ENCODE data around the gene RNU7-1.

RNU7-1 gene

DNA sequence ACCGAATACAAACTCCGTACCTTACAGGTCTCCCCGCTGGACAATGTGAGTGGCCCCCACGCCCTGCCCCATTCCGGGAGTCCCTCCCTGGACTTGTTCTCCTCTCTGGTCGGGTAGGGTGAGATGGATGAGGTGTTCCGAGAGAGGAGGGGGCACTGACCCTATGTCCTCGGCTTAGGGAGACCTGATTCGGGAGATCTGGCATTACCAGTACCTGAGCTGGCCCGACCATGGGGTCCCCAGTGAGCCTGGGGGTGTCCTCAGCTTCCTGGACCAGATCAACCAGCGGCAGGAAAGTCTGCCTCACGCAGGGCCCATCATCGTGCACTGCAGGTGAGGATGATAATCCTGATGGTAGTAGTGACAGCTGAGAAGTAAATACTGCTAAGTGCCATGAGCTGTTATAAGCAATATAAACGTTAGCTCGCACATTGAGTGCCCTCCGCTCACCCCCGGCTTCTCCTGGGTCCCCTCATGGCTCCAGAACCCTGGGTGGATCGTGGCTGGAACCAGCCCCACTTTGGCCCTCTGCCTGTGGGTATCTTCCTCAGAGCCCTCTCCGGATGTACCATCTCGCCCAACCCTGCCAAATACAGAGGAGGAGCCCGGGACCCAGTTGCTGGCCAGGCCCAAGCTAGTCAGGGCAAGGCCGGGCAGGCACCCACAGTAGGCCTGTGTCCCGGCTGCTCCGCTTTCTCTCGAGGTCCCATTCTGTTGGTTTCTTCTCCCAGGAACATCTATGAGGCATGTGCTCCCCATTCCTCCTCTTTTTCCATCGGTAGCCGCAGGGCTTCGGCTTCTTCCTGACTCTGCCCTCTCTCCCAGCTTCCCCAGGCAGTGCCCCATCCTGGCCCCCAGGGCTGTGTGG is 14.4 kb downstream of the RNU7-1 start:
- Mint-ChIP-seq H3K27ac (peak overlapping the region in 1 of 3 experiments; percentile 9), H3K9me3 (no peaks in the 10 kb centered on the region), H3K4me1 (peaks cover 29% of the 10 kb centered on the region), H3K27me3 (ENCODE audit: low read depth) (no peaks in the 10 kb centered on the region), H3K36me3 (ENCODE audit: low read depth) (no peaks in the 10 kb centered on the region), H3K4me3 (no peak overlapping the region)
- TF ChIP-seq, protein P1, sequence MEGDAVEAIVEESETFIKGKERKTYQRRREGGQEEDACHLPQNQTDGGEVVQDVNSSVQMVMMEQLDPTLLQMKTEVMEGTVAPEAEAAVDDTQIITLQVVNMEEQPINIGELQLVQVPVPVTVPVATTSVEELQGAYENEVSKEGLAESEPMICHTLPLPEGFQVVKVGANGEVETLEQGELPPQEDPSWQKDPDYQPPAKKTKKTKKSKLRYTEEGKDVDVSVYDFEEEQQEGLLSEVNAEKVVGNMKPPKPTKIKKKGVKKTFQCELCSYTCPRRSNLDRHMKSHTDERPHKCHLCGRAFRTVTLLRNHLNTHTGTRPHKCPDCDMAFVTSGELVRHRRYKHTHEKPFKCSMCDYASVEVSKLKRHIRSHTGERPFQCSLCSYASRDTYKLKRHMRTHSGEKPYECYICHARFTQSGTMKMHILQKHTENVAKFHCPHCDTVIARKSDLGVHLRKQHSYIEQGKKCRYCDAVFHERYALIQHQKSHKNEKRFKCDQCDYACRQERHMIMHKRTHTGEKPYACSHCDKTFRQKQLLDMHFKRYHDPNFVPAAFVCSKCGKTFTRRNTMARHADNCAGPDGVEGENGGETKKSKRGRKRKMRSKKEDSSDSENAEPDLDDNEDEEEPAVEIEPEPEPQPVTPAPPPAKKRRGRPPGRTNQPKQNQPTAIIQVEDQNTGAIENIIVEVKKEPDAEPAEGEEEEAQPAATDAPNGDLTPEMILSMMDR (IDR thresholded peaks at IDR 0.05; ENCODE audit: unreplicated experiment in 3 of 3) = no peak

DNA sequence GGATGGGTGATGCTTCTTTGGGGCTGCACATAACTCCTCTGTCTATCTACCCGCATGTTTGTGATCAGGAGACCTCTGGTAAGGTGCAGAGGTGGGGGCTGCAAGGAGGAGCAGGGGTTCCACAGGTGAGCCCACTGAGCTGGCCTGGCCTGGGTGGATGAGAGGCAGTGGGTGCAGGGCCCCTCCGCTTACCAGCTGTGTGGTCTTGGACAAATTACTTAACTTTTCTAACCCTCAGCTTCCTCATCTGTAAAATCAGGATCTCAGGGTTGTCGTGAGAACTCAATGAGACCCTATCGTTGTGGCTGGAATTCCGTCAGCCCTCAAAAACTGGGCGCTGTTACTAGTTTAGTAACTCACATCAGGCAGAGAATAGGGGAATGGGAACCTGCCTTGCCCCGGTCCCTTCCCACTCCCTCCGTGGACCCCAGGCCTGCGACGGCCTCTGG is 15.0 kb downstream of the RNU7-1 start:
- peak overlapping the region in 1 of 3 experiments; percentile 9 for H3K27ac Mint-ChIP-seq
- no peaks in the 10 kb centered on the region for H3K36me3 Mint-ChIP-seq (ENCODE audit: low read depth)
- TF ChIP-seq, protein P1 (IDR thresholded peaks at IDR 0.05; ENCODE audit: unreplicated experiment in 3 of 3) = no peak
- H3K9me3 Mint-ChIP-seq = no peaks in the 10 kb centered on the region
- H3K4me3 Mint-ChIP-seq = no peak overlapping the region
- H3K27me3 Mint-ChIP-seq (ENCODE audit: low read depth) = no peaks in the 10 kb centered on the region
- peaks cover 29% of the 10 kb centered on the region for H3K4me1 Mint-ChIP-seq

DNA sequence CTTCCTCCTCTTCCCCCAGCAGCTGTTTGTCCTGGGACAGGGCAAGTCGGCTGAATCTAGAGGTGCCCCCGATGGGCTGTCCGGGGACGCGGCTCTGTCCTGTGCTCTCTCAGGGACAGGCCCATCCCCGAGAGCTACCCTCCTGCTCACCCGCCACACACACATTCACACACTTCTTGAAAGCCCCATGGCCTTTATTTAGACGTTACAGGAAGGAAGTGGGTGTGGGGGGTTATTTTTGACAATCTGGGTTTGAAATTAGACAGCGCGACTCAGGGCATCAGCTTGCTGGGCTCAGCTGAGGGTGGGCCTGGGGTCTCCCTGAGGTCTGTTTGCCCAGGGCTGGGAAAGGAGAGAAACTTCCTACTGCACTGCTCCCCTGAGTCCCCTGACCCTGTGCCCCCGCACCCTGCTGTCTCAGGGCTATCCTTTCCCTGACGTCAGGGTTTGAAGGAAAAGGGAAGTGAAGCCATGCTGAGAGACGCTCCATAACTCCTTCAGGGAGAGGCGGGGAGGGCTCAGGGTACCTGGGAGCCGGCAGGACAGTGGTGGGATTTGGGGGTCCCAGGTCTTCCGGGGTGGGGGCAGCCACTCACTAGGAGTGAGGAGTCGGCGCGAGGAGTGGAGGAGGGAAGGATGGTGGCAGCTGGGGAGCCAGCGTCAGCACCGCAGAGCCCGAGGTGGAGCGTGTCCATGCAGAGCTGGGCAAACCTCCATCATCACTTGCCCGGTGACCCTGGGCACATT is 15.6 kb downstream of the RNU7-1 start:
- Mint-ChIP-seq H3K9me3 (no peaks in the 10 kb centered on the region), H3K27ac (no peak overlapping the region), H3K4me1 (peaks cover 24% of the 10 kb centered on the region), H3K4me3 (no peak overlapping the region), H3K36me3 (ENCODE audit: low read depth) (no peaks in the 10 kb centered on the region), H3K27me3 (ENCODE audit: low read depth) (no peaks in the 10 kb centered on the region)
- TF ChIP-seq, protein P1 (IDR thresholded peaks at IDR 0.05; ENCODE audit: unreplicated experiment in 3 of 3) = no peak

DNA sequence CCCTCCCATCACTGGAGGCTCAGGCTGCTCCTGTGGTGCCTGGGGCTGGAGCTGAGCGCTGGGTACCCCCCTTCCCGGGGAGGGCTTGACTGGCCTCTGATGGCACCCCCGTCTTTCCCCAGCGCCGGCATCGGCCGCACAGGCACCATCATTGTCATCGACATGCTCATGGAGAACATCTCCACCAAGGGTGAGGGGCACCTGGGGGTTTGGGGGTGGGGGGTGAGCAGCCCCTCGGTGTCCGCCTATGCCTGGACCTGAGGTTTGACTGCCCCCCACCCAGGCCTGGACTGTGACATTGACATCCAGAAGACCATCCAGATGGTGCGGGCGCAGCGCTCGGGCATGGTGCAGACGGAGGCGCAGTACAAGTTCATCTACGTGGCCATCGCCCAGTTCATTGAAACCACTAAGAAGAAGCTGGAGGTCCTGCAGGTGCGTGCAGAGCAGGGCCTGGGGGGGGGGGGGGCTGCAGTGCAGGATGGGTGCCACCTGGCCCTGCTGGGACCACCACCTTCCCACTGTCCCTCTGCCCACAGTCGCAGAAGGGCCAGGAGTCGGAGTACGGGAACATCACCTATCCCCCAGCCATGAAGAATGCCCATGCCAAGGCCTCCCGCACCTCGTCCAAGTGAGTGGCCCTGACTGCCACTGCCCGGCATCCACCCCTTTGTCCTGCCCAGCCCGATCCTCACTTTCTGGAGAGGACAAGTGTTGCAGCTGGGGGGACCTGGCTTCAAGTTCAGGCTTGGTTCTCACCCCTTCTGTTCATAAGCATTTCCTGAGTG is 16.4 kb downstream of the RNU7-1 start:
- no peaks in the 10 kb centered on the region for H3K27me3 Mint-ChIP-seq (ENCODE audit: low read depth)
- H3K4me1 Mint-ChIP-seq = peaks cover 25% of the 10 kb centered on the region
- peaks cover under 1% of the 10 kb centered on the region for H3K36me3 Mint-ChIP-seq (ENCODE audit: low read depth)
- TF ChIP-seq, protein P1 (IDR thresholded peaks at IDR 0.05; ENCODE audit: unreplicated experiment in 3 of 3) = no peak
- H3K4me3 Mint-ChIP-seq = no peak overlapping the region
- H3K9me3 Mint-ChIP-seq = no peaks in the 10 kb centered on the region
- peak overlapping the region in 2 of 3 experiments; percentile 67 to 90 for H3K27ac Mint-ChIP-seq

DNA sequence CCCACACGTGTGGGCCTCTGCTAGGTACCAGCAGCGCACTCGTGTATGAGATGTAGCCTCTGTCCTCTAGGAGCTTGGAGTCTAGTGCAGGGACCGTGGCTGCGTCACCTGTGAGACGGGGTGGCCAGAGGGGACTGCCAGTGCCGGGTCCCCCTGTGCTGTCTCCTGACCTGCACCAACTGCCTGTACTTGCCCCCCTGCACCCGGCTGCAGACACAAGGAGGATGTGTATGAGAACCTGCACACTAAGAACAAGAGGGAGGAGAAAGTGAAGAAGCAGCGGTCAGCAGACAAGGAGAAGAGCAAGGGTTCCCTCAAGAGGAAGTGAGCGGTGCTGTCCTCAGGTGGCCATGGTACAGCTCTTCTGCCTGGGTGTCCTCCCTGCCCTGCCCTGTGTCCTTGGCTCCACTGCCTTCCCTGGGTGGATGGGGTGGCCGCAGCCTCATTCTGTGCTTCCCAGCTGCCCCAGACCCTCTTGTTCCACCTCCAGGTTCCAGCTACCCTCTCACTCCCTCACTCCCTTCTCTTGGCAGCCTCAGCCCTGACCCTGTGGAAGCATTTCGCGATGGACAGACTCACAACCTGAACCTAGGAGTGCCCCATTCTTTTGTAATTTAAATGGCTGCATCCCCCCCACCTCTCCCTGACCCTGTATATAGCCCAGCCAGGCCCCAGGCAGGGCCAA is 17.1 kb downstream of the RNU7-1 start:
- Mint-ChIP-seq H3K27ac (peak overlapping the region in 2 of 3 experiments; percentile 67 to 90), H3K4me3 (no peak overlapping the region), H3K4me1 (peaks cover 31% of the 10 kb centered on the region), H3K36me3 (ENCODE audit: low read depth) (peaks cover 7% of the 10 kb centered on the region), H3K9me3 (no peaks in the 10 kb centered on the region), H3K27me3 (ENCODE audit: low read depth) (no peaks in the 10 kb centered on the region)
- TF ChIP-seq, protein P1 (IDR thresholded peaks at IDR 0.05; ENCODE audit: unreplicated experiment in 3 of 3) = peak in 2 of 3 experiments; percentile 15 to 26

Data from nephron (organoid).